Measurements from ENCODE around the gene NOTCH2.

NOTCH2 gene

DNA sequence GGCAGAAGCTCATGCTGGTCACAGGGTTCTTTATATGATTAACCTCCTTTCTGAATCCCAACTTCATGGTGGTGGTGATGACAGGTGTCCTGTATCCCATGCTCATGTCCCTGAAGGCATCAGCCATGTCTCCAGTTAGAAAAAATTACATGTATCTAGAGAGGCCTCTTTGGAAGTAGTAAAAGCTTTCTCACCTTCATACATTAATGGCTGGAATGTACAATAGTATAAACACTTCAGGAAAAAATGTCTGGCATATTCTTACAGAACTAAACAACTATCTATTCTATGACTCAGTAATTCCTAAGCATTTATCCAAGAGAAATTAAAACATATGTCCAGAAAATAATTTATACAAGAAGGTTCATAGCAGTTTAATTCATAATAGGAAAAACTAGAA lies 207.2 kb downstream of the NOTCH2 start:
- no peak overlapping the region for H3K27ac ChIP-seq
- no peak for TF ChIP-seq ZFX (IDR thresholded peaks at IDR 0.05)
- TF ChIP-seq, protein P1, sequence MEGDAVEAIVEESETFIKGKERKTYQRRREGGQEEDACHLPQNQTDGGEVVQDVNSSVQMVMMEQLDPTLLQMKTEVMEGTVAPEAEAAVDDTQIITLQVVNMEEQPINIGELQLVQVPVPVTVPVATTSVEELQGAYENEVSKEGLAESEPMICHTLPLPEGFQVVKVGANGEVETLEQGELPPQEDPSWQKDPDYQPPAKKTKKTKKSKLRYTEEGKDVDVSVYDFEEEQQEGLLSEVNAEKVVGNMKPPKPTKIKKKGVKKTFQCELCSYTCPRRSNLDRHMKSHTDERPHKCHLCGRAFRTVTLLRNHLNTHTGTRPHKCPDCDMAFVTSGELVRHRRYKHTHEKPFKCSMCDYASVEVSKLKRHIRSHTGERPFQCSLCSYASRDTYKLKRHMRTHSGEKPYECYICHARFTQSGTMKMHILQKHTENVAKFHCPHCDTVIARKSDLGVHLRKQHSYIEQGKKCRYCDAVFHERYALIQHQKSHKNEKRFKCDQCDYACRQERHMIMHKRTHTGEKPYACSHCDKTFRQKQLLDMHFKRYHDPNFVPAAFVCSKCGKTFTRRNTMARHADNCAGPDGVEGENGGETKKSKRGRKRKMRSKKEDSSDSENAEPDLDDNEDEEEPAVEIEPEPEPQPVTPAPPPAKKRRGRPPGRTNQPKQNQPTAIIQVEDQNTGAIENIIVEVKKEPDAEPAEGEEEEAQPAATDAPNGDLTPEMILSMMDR (conservative IDR thresholded peaks at IDR 0.05), result no peak

Data from C4-2B (cell line).